SK-N-SH (cell line): ENCODE results near the gene NUFIP2. TPM values are rescaled to one million over a fixed set of nuclear protein-coding genes. Genes with fewer than 3 reads are reported as not detected.

Experiments used
- CTCF ChIA-PET: fragments of 300-600, 350-600 bp; formaldehyde crosslinking; extraction: SDS; loops from one replicate; lab custom pipeline; 2021; lab: Yijun Ruan, JAX
- POLR2A ChIA-PET: fragments of 350-600 bp; sonication (Branson Sonifier 250); formaldehyde crosslinking; extraction: SDS; loops from one replicate; lab custom pipeline; 2020; ENCODE audit warnings: antibody characterized with exemption, inconsistent platforms; lab: Yijun Ruan, JAX
- DNase-seq: peaks from one replicate; pipeline ENCODE4 v3.0.0; 2012
- H2AFZ ChIP-seq: fragments of 200-600 bp; sonication (generic); 2 replicates; pipeline ENCODE4 v1.8.1; 2016; ENCODE audit warnings: antibody characterized with exemption, mild to moderate bottlenecking, low read depth
- H3F3A ChIP-seq: fragments of 200-600 bp; sonication (generic); replicated peaks from 2 replicates; pipeline ENCODE3; 2016; ENCODE audit warnings: antibody characterized with exemption, mild to moderate bottlenecking; ENCODE audit not compliant: insufficient read depth
- H3K27ac ChIP-seq, 2 experiments: fragments of 200-500 bp in 1 of 2; fragments of 200-600 bp in 1 of 2; sonication (Bioruptor generic) in 1 of 2; sonication (generic), shearing (Covaris generic) in 1 of 2; 2 replicates each; pipeline versions ENCODE4 v1.5.1 to v1.6.1; 2014 to 2016; ENCODE audit warnings: low read depth in 2 of 2, inconsistent platforms in 1 of 2, low read length in 1 of 2, mild to moderate bottlenecking in 1 of 2, mixed read lengths in 1 of 2
- H3K27me3 ChIP-seq: fragments of 200-600 bp; sonication (generic), shearing (Covaris generic); 2 replicates; pipeline ENCODE4 v1.6.1; 2016; ENCODE audit warnings: mixed run types; ENCODE audit not compliant: insufficient read depth
- H3K36me3 ChIP-seq, 2 experiments: fragments of 200-500 bp in 1 of 2; fragments of 200-600 bp in 1 of 2; sonication (Bioruptor generic) in 1 of 2; sonication (generic) in 1 of 2; replicated peaks in 1 of 2; 2 replicates each; pipeline versions ENCODE3 to v1.5.1; 2014 to 2016; ENCODE audit warnings: low read length in 1 of 2, mild to moderate bottlenecking in 1 of 2; ENCODE audit not compliant: insufficient read depth in 2 of 2, control insufficient read depth in 1 of 2
- H3K4me1 ChIP-seq, 2 experiments: fragments of 200-500 bp in 1 of 2; fragments of 200-600 bp in 1 of 2; sonication (Bioruptor generic) in 1 of 2; sonication (generic), shearing (Covaris generic) in 1 of 2; 2 replicates each; pipeline versions ENCODE4 v1.5.1 to v1.6.1; 2014 to 2016; ENCODE audit warnings: low read depth in 1 of 2, low read length in 1 of 2, mixed run types in 1 of 2; ENCODE audit not compliant: insufficient read depth in 2 of 2, control insufficient read depth in 1 of 2
- H3K4me2 ChIP-seq: fragments of 200-600 bp; sonication (generic), shearing (Covaris generic); 2 replicates; pipeline ENCODE4 v1.6.1; 2017; ENCODE audit warnings: mixed run types
- H3K4me3 ChIP-seq, 2 experiments: fragments of 200-500 bp in 1 of 2; fragments of 200-600 bp in 1 of 2; sonication (Bioruptor generic) in 1 of 2; sonication (generic), shearing (Covaris generic) in 1 of 2; 2 replicates each; pipeline versions ENCODE4 v1.5.1 to v1.8.1; 2014 to 2016; ENCODE audit warnings: low read depth in 2 of 2, inconsistent platforms in 1 of 2, low read length in 1 of 2, mild to moderate bottlenecking in 1 of 2, mixed read lengths in 1 of 2, moderate library complexity in 1 of 2
- H3K79me2 ChIP-seq: fragments of 200-600 bp; sonication (generic); 2 replicates; pipeline ENCODE4 v1.8.1; 2017; ENCODE audit warnings: mild to moderate bottlenecking; ENCODE audit not compliant: insufficient read depth
- H3K9ac ChIP-seq: fragments of 200-600 bp; sonication (generic); 2 replicates; pipeline ENCODE4 v1.6.1; 2017; ENCODE audit warnings: mixed run types
- H3K9me2 ChIP-seq: fragments of 200-600 bp; sonication (generic); 2 replicates; pipeline ENCODE4 v1.6.1; 2017; ENCODE audit warnings: mixed run types
- H3K9me3 ChIP-seq: fragments of 200-600 bp; sonication (generic); 2 replicates; pipeline ENCODE4 v1.6.1; 2017; ENCODE audit warnings: mixed run types, mild to moderate bottlenecking, moderate library complexity
- H4K20me1 ChIP-seq: fragments of 200-600 bp; sonication (generic); 2 replicates; pipeline ENCODE4 v1.6.1; 2017; ENCODE audit warnings: mild to moderate bottlenecking, mixed run types; ENCODE audit not compliant: insufficient read depth
- EP300 ChIP-seq, 2 experiments: IDR thresholded peaks; 2 replicates each; pipeline versions ENCODE4 v1.4.0 to v1.6.1; 2012; ENCODE audit warnings: borderline replicate concordance in 1 of 2, low read depth in 1 of 2, low read length in 1 of 2
- EZH2phosphoT487 ChIP-seq: fragments of 200-600 bp; sonication (generic); IDR thresholded peaks from 2 replicates; pipeline ENCODE4 v1.6.1; 2017; ENCODE audit warnings: low read depth, mixed run types, mild to moderate bottlenecking, antibody characterized with exemption, moderate library complexity, borderline replicate concordance
- FOSL2 ChIP-seq: IDR thresholded peaks from 2 replicates; pipeline ENCODE4 v1.4.0; 2012; ENCODE audit warnings: low read depth, mild to moderate bottlenecking, moderate library complexity, borderline replicate concordance
- GABPA ChIP-seq: IDR thresholded peaks from 2 replicates; pipeline ENCODE4 v1.4.0; 2012; ENCODE audit warnings: low read depth, mild to moderate bottlenecking
- GATA2 ChIP-seq: sonication (generic); formaldehyde crosslinking; IDR thresholded peaks from 2 replicates; pipeline ENCODE4 v1.5.0; 2020; ENCODE audit warnings: mild to moderate bottlenecking, missing genetic modification reagents
- IRF3 ChIP-seq: fragments of 150-350 bp; IDR thresholded peaks from 2 replicates; pipeline ENCODE4 v1.6.1; 2016; ENCODE audit warnings: mild to moderate bottlenecking, low read depth, low read length
- MEF2A ChIP-seq: IDR thresholded peaks from 2 replicates; pipeline ENCODE4 v1.4.0; 2012; ENCODE audit warnings: low read depth, borderline replicate concordance
- MXI1 ChIP-seq: IDR thresholded peaks from 2 replicates; pipeline ENCODE4 v1.6.1; 2012; ENCODE audit warnings: mild to moderate bottlenecking, low read depth, low read length, improper control_type of control experiment
- PBX3 ChIP-seq: IDR thresholded peaks from 2 replicates; pipeline ENCODE4; 2012
- RAD21 ChIP-seq: IDR thresholded peaks from 2 replicates; pipeline ENCODE4 v1.6.1; 2012; ENCODE audit warnings: mild to moderate bottlenecking, low read length
- REST ChIP-seq: IDR thresholded peaks from 2 replicates; pipeline ENCODE4 v1.6.1; 2012; ENCODE audit warnings: mild to moderate bottlenecking, low read depth, low read length, moderate library complexity
- RXRA ChIP-seq: IDR thresholded peaks from 2 replicates; pipeline ENCODE4 v1.4.0; 2012; ENCODE audit warnings: low read depth, mild to moderate bottlenecking, borderline replicate concordance
- SIN3A ChIP-seq: IDR thresholded peaks from 2 replicates; pipeline ENCODE4 v1.6.1; 2012; ENCODE audit warnings: low read depth, mild to moderate bottlenecking, low read length, moderate library complexity, borderline replicate concordance
- USF1 ChIP-seq: IDR thresholded peaks from 2 replicates; pipeline ENCODE4 v1.4.0; 2012; ENCODE audit warnings: low read depth, borderline replicate concordance
- YY1 ChIP-seq: IDR thresholded peaks from 2 replicates; pipeline ENCODE4 v1.4.0; 2012; ENCODE audit warnings: low read depth, mild to moderate bottlenecking
- WGBS: methylation state at CpG from one replicate; pipeline ENCODE4 v1.1.6; 2017; ENCODE audit warnings: low lambda C conversion rate; 5-methylcytosine and 5-hydroxymethylcytosine counted together
- polyA plus RNA-seq, 3 experiments: library from polyadenylated mRNA; depleted of rRNA; stranded (reverse); fragments of >200 nt; gene quantifications; 2 replicates each; pipeline ENCODE4 v1.2.3, GENCODE V29; 2012
- TF ChIP-seq, protein P1 (sequence below): IDR thresholded peaks from 2 replicates; pipeline ENCODE4 v1.4.0; 2012; ENCODE audit warnings: low read depth, borderline replicate concordance

The NUFIP2 gene
- polyA plus RNA-seq, 1 of the 3 experiments (the other 2 are of a cell fraction): 9.0 TPM

DNA sequence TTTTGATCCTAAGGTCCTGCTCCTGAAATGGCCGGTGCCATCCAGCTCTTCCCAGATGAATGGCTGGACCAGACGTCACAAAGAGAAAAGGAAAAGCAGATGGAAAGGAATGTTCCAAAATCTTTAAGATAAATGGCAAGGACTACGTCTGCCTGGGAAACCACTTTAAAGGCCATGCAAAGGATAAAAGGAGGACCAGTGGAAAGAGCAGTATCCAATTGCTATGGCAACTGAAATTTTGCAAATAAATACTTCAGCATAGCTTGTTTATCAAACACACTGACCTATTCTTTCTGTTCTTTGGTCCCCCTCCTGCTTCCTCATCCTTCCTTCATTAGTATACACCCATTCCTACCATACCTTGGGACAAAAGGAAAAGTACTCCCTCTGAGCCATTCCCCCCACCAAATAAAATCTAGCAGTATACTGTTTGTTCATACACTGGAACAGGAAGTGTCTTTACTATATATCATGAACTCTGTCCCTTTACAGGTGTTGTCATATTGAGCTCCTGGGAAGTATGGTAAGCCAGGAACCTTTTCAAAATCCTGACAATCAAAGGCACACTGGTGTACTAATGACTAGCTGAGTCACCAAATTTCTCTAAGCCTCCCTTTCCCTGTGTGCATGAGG lies 37.2 kb upstream of the NUFIP2 start:
- 80% methylated on average over 3 of the region's 3 CpGs for WGBS

GRCh38 chr17:29327412-29327811 lies 33.5 kb upstream of the NUFIP2 start:
- POLR2A ChIA-PET: no interaction called here
- Histone ChIP-seq H3K79me2 (no peaks in the 10 kb centered on the region), H2AFZ (no peak overlapping the region), H3K36me3 (no peaks in the 10 kb centered on the region), H3K4me1 (no peaks in the 10 kb centered on the region), H4K20me1 (no peaks in the 10 kb centered on the region), H3K4me2 (no peak overlapping the region), H3K27ac (no peak overlapping the region), H3K4me3 (no peak overlapping the region), H3K9ac (no peak overlapping the region), H3K9me3 (no peaks in the 10 kb centered on the region), H3K9me2 (no peaks in the 10 kb centered on the region), H3F3A (no peaks in the 10 kb centered on the region), H3K27me3 (no peaks in the 10 kb centered on the region; the same call in 1 of the 2 replicates)
- CTCF ChIA-PET: interaction anchor here (1.0 kb wide), 1 partner anchor 16 kb away, joined by 3 read pairs; no protein-coding TSS in a partner anchor
- no peak for DNase-seq
- WGBS: 85% methylated on average over 5 of the region's 5 CpGs
- TF ChIP-seq YY1 (no peak), RXRA (no peak), EZH2phosphoT487 (no peak), SIN3A (no peak), USF1 (no peak), FOSL2 (no peak), RAD21 (no peak), REST (no peak), IRF3 (no peak), MEF2A (no peak), EP300 (IDR thresholded peaks at IDR 0.05; ENCODE audit: borderline replicate concordance in 1 of 2, low read depth in 1 of 2, low read length in 1 of 2) (no peak), GABPA (no peak), MXI1 (no peak), GATA2 (CRISPR knock-in tag) (no peak)
- TF ChIP-seq, protein P1, sequence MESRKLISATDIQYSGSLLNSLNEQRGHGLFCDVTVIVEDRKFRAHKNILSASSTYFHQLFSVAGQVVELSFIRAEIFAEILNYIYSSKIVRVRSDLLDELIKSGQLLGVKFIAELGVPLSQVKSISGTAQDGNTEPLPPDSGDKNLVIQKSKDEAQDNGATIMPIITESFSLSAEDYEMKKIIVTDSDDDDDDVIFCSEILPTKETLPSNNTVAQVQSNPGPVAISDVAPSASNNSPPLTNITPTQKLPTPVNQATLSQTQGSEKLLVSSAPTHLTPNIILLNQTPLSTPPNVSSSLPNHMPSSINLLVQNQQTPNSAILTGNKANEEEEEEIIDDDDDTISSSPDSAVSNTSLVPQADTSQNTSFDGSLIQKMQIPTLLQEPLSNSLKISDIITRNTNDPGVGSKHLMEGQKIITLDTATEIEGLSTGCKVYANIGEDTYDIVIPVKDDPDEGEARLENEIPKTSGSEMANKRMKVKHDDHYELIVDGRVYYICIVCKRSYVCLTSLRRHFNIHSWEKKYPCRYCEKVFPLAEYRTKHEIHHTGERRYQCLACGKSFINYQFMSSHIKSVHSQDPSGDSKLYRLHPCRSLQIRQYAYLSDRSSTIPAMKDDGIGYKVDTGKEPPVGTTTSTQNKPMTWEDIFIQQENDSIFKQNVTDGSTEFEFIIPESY: no peak

More for the DNA sequence above, 37.2 kb upstream of the NUFIP2 start:
- Histone ChIP-seq H3K36me3 (no peaks in the 10 kb centered on the region), H2AFZ (no peak overlapping the region), H3K4me3 (no peak overlapping the region), H3K9me3 (no peaks in the 10 kb centered on the region), H3K4me2 (no peak overlapping the region), H3K27ac (no peak overlapping the region), H4K20me1 (no peaks in the 10 kb centered on the region), H3K9me2 (no peaks in the 10 kb centered on the region), H3K4me1 (no peaks in the 10 kb centered on the region), H3K27me3 (no peaks in the 10 kb centered on the region), H3F3A (no peaks in the 10 kb centered on the region), H3K79me2 (no peaks in the 10 kb centered on the region), H3K9ac (no peak overlapping the region)
- ChIA-PET CTCF (interaction anchor here (0.6 to 1.3 kb wide), 3 partner anchors 39 to 427 kb away, joined by 3 read pairs; no protein-coding TSS in a partner anchor), POLR2A (no interaction called here)
- DNase-seq: no peak
- TF ChIP-seq PBX3: no peak
